Activated naive CD4-positive, alpha-beta T cell treated with anti-CD3 and anti-CD28 coated beads, Interleukin-2, amount 50 U/mL, for 16 hours (primary cell): ENCODE results near the gene F3.
"Not testable (repeated sequence)": the region's sequence is repeated elsewhere in the genome, so short reads cannot be mapped to it uniquely, and the experiment has no call there.

Experiments
- DNase-seq: peaks from one replicate; pipeline ENCODE4 v3.0.0-alpha.2; 2020

The F3 gene

GRCh38 chr1:94541246-94542087, at the start of gene F3:
F3 (minus strand) TSS chr1:94541759; CDS start chr1:94541636, 123 bp downstream.
- peak; percentile 76 for DNase-seq

- DNase-seq, result no peak
These were observed 48.9 kb upstream of the F3 start for GRCh38 chr1:94590203-94591137.

DNA sequence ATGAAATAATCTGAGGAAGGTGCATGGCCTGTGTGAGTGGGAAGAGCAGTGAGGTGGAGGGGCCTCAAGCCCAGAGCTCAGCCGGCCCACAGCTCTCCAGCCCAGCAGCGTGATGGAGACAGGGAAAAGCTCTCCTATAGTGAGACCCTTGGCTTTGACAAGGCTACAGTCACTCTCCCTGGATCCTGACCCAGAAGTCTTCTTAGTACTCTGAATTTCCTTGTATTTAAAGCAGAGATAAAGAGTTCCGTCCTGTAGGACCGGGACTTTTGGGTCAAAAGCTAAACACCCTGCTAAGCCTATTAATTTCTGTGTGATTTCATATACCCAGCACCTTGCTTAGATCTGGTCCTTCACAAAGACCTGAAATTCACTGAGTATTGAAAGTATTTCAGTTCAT, 48.2 kb upstream of the F3 start:
- DNase-seq, result no peak

DNA sequence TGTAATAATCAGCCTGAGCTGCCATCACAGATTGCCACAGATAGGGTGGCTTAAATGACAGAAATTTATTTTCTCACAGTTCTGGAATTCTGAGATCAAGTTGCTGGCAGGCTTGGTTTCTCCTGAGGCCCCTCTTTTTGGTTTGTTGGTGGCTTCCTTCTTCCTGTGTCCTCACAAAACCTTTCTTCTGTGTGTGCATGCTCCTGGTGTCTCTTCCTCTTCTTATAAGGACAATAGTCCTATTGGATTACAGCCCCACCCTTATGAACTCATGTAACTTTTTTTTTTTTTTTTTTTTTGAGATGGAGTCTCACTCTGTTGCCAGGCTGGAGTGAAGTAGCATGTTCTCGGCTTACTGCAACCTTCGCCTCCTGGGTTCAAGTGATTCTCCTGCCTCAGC, 41.0 kb upstream of the F3 start:
- no peak for DNase-seq

- DNase-seq, result no peak
These were observed 39.0 kb upstream of the F3 start for GRCh38 chr1:94580367-94581115.

- DNase-seq, result no peak
These were observed 38.3 kb upstream of the F3 start for GRCh38 chr1:94579876-94580294.

- no peak for DNase-seq
These were observed 37.3 kb upstream of the F3 start for GRCh38 chr1:94578856-94579255.

DNA sequence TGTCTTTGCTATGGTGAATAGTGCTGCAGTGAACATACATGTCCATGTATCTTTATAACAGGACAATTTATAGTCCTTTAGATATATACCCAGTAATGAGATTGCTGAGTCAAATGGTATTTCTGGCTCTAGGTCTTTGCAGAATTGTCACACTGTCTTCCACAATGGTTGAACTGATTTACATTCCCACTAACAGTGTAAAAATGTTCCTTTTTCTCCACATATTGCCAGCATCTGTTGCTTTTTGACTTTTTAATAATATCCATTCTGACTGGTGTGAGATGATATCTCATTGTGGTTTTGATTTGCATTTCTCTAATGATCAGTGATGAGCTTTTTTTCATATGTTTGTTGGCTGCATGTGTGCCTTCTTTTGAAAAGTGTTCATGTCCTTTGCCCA, 32.4 kb upstream of the F3 start:
- DNase-seq, result not testable (repeated sequence)

GRCh38 chr1:94572780-94573179, 31.2 kb upstream of the F3 start:
- DNase-seq, result no peak

GRCh38 chr1:94570965-94571364, 29.4 kb upstream of the F3 start:
- DNase-seq, result not testable (repeated sequence)

- DNase-seq, result not testable (repeated sequence)
These were observed 27.2 kb upstream of the F3 start for GRCh38 chr1:94568806-94569205.

DNA sequence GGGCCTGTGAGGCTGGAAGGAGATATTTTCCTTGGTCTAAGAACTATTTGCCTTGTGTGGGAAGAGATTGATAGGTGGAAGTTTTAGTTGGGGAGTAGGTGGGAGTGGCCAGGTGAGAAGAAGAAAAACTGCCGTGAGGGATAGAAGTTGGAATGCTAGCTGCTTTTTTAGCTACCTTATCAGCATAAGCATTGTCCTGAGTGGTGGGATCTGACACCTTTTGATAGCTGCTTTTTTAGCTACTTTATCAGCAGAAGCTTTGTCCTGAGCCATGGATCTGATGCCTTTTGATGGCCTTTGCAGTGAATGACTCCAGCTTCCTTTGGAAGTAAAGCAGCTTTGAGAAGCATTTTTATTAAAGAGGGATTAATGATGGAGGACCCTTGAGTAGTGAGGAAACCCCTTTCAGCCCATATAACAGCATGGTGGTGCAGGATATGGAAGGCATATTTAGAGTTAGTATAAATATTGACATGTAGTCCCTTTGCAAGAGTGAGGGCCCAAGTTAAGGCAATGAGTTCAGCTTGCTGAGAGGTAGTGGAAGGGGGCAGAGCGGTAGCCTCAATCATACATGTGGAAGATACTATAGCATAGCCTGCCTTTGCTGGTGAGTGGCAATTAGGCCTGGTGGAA, 26.5 kb upstream of the F3 start:
- not testable (repeated sequence) for DNase-seq

GRCh38 chr1:94566436-94566835, 24.9 kb upstream of the F3 start:
- DNase-seq, result not testable (repeated sequence)

DNA sequence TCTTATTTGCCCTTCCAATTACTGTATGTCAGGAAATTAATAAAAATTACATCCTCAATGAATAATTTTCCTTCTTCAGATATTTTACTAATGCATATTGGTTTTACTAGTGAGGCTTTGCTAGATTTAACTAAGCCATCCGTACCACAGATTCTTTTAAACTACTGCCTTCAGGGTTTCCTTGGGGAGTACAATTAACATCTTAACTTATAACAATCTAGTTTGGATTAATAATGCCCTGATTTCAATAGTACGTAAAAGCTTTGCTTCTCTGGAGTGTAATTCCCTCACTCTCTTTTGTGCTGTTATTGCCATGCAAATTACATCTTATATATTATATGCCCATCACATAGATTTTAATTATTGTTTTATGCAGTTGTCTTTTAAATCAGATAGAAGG, 24.3 kb upstream of the F3 start:
- DNase-seq, result no peak

DNA sequence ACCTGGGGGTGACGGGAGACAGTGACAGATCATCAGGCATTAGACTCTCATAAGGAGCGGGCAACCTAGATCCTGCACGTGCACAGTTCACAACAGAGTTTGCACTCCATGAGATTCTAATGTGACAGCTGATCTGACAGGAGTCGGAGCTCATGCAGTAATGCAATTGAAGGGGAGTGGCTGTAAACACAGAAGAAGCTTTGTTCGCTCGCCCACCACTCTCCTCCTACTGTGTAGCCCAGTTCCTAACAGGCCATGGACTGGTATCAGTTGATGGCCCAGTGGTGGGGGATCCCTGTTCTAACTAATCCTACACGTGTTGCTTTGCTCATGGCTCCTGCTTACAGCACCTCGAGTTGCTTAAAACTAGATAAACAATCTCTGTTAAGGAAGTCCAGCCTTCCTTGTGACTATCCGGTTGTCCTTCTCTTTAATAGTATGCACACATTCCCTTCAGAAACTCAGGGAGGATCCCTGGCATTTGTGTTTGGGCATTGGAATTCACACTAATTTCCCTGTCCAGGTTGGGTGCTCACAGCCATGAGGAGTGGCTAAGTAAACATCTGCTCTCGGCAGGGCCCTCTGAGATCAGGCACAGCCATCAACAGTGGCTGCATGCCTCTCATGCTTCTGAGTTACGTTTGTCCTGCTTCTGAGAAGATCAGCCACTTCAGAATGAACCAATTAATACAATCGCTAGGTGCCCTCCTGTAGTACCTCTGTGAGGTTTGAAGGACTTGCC, 21.1 kb upstream of the F3 start:
- no peak for DNase-seq

GRCh38 chr1:94560333-94560732, 18.8 kb upstream of the F3 start:
- no peak for DNase-seq

- no peak for DNase-seq
These were observed 18.4 kb upstream of the F3 start for GRCh38 chr1:94559921-94560320.

DNA sequence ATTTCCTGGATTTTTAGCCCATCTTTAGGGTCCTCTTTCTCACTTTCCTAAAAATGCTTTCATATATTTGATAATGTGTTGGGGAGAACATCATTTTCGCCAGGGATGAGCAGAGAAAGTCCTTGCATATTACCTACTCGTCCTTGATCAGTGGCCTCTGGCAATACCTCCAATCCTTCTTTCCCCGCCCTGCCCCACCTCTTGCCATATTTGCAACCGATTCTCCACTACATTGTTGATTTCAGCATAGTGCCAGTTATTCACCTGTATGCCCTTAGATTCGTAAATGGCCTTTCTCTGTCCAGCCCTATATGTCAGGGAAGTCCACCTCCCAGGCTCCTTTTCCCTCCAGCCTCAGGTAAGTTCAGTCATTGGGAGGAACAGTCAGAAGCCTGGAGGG, 13.5 kb upstream of the F3 start:
- no peak for DNase-seq

- no peak for DNase-seq
These were observed 13.0 kb upstream of the F3 start for GRCh38 chr1:94554580-94554979.

DNA sequence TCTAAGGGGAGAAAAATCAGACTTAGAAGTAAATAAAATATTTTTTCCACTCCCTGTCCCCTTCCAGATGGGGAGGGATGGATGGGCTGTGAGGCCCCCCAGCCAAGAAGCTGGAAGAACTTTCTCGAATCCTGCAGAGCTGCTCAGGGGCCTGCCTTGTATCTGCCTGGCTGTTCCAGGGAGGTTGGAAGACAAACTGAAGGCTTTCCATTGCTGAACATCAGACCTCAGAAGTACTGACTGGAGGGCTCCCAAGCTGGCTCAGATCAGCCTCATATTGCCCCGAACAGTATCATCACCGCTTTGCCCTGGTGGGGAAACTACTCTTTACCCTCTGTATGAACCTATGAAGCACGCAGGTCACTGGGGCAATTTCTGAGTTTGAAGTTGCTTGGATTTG, 12.4 kb upstream of the F3 start:
- no peak for DNase-seq

DNA sequence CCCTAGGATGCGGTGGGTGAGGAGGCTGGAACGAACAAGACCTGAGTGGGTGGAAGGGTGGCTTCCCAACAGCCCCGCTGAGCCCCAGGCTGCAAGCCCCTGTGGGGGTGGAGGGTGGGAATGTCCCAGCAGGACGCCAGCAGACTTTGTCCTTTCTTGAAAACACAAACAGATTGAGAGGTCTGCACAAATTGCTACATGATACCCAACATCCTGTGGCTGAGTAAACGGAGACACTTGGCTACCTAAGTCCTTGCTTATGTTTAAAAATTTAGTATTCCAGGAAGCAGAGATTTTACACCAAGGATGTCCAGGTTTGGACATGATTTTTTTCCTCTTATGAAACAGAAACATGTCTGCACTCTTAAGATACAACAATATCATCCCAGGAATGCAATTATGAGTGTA, 11.8 kb upstream of the F3 start:
- no peak for DNase-seq

GRCh38 chr1:94552071-94552586, 10.6 kb upstream of the F3 start:
- no peak for DNase-seq
